H1 (cell line): ENCODE data around the gene GRIA1. TPM values are rescaled to one million over a fixed set of nuclear protein-coding genes. Genes with fewer than 3 reads are reported as not detected.

ENCODE experiments used
- SUZ12 ChIP-seq: fragments of 200-600 bp; sonication (generic); IDR thresholded peaks from 2 replicates; pipeline ENCODE4 v1.6.1; 2012; ENCODE audit warnings: mild to moderate bottlenecking, inconsistent platforms, low read length, moderate library complexity, mixed read lengths
- polyA plus RNA-seq, 7 experiments: library from polyadenylated mRNA; depleted of rRNA in 3 of 7; stranded (reverse) in 5 of 7; unstranded in 2 of 7; fragments of >200 nt in 5 of 7; fragments of 200-250 nt in 2 of 7; gene quantifications; 1 replicate in 5 of 7; 2 replicates in 1 of 7; 4 replicates in 1 of 7; pipeline versions ENCODE4 v1.2.1 to v1.2.3, GENCODE V29; 2011 to 2013; ENCODE audit warnings: missing spikeins in 2 of 7, mixed read lengths in 2 of 7
- total RNA-seq: library from RNA; stranded (reverse); fragmentation: NEBNext Ultra II Directional; extraction: Animal tissue kit (Norgen Biotek cat#: 25700); gene quantifications from 2 replicates; pipeline ENCODE4 v1.2.1, GENCODE V29; 2021

The GRIA1 gene
- total and polyA plus RNA-seq, 2 of the 8 experiments (the other 6 are each of a cell fraction or from before 2014, with no cell fraction given): 0.97 to 2.5 TPM

- no peak for TF ChIP-seq SUZ12
These were observed 265.5 kb downstream of the GRIA1 start (continued) for GRCh38 chr5:153755913-153756500.
